GM18907 (cell line): ENCODE data around the gene CACNG4.
"Not testable (repeated sequence)": the region's sequence is repeated elsewhere in the genome, so short reads cannot be mapped to it uniquely, and the experiment has no call there.

Experiments
- ATAC-seq: cut with Tn5 transposase; IDR thresholded peaks from one replicate; pipeline ENCODE4 v1.9.1; 2021; ENCODE audit warnings: mild to moderate bottlenecking, moderate library complexity; ENCODE audit not compliant: unreplicated experiment

The CACNG4 gene

DNA sequence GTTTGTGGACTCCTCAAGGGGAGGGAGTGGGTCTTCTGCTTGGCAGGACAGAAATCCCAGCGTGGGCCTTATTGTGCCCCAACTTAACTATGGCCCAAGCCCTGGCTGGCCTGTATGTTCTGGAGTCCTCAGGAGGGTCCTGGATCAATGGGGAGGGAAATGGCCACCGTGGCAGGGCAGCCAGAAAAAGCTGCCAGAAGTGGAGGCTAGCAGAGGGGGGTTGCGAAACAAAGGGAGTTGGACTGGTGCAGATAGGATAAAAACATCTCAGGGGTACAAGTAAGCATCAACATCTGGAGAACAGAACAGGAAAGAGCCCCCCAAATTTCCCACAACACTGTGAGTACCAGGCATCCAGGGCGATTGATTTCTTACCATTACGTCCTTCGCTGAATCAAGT lies 76.1 kb downstream of the CACNG4 start:
- no peak for ATAC-seq

DNA sequence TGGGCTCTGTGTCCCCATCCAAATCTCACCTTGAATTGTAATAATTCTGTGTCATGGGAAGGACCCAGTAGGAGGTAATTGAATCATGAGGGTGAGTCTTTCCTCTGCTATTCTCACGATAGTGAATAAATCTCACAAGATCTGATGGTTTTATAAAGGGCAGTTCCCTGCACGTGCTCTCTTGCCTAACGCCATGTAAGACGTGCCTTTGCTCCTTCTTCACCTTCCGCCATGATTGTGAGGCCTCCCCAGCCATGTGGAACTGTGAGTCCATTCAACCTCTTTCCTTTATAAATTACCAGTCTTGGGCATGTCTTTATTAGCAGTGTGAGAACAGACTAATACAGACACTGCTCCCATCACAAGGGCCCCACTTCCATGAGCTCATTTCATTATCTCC lies 76.6 kb downstream of the CACNG4 start:
- not testable (repeated sequence) for ATAC-seq

- ATAC-seq: no peak
These were observed 77.0 kb downstream of the CACNG4 start for GRCh38 chr17:67041531-67041930.

GRCh38 chr17:67041941-67042899 lies 77.7 kb downstream of the CACNG4 start:
- ATAC-seq: no peak

- no peak for ATAC-seq
These were observed 78.8 kb downstream of the CACNG4 start for GRCh38 chr17:67043283-67043682.

DNA sequence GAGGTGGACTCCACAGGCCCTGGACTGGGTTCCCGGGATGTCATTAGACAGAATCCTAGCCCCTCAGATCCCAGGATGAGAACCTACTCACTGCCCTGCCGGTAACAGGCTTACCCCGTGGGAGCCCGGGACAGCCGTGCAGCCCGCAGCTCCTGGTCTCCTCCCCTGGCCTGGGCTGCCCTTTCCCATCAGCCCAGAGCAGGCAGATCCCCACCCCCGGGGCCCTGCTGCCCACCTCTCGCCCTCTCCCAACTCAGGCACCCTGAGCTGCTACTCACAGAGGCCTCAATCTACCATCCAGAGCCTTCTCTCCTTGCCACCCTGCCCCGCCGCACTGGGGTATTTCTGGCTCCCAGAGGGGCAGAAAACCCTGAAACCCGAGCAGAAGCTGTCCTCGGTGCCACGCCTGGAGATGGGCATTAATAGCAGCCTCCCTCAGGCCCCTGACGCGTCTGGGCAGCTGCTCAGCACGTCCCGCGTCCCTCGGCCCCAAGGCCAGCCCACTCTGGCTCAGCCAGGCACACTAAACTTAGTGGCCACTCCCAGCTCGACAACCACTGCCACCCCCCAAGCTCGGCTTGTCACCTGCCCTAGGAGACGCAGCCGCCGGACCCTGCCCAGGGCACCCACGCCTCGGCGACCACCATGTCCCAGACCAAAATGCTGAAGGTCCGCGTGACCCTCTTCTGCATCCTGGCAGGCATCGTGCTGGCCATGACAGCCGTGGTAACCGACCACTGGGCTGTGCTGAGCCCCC lies 79.7 kb downstream of the CACNG4 start, which contains the start of gene CACNG1:
Gene CACNG1 (plus strand): TSS at position 539 of the 757 bp plus-strand sequence. CDS start 107 bp downstream, at position 646.
- ATAC-seq: no peak

- no peak for ATAC-seq
These were observed 80.4 kb downstream of the CACNG4 start for GRCh38 chr17:67044940-67045339.

GRCh38 chr17:67046398-67046797 lies 81.9 kb downstream of the CACNG4 start:
- no peak for ATAC-seq

DNA sequence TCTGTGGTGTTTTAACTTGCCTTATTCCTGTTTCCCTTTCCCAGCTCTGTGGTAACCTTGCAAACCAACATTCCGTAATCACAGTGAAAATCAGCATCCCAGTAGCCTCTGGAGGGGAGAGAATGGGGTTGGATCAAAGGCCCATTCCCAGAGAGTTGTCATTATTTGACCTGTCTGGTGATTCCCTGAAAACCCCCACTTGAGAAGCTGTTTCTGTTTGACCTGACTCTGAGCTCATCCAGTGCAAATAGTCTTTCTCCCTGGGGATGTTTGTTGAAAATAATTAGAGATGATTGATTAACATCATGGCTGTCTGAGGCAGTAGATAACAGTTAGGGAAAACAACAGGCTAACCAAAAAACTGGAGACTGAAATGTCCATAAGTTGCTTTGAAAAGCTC lies 82.9 kb downstream of the CACNG4 start:
- no peak for ATAC-seq

DNA sequence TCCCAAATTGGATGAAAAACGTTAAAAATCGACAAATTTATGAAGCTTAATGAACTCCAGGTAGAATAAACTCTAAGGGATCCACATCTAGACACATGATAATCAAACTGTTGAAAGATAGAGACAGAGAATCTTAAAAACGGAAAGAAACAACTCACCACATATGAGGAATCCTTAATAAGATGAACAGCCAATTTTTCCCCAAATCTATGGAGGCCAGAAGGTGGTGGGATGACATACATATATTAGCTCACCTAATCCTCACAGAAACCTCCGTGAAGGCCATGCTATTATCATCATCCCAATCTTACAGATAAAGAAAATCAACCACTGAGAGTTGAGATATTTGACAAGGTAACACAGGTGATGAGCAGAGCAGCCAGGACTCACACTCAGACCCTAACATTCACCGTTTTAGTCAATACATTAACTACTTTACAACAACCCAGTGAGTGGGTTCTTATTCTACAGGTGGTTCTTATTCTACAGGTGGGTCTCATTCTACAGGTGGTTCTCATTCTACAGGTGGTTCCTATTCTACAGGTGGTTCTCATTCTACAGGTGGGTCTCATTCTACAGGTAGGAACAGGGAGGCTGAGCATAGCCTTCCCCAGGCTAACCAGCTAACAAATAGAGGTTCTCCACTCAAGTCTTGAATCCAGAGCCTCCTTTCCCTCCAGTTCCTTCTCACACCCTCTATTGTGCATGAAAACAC lies 84.7 kb downstream of the CACNG4 start:
- no peak for ATAC-seq

GRCh38 chr17:67050066-67050465 lies 85.6 kb downstream of the CACNG4 start:
- ATAC-seq: no peak

DNA sequence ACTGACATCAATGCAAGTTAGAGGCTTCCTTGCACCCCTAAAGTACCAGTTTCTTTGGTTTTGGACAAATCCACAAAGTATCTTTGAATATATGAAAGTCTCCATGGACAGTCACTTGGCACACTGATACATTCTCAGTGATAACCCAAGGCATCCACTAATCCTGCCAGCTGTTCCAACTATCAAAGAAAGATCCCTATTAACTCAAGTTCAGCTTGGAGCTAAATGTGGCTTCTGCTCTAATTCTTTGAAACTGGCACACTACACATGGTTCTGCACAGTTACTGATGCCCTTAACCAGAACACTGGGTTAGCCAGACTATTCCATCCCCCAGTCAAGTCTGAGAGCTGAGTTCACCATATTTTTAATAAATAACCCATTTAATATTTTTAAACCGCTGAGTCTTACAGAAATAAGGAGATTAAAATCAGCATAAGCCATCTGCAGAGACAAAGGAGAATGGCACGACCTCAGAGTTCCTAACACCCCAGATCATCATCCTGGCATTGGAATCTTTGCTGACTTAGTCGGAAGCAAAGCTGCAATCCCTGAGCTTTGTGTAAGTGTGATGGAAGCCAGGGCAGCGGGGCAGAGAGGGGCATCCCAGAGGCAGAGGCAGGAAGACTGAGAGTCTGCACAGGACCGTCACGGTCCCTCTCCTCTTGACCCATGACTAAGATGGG lies 86.1 kb downstream of the CACNG4 start:
- no peak for ATAC-seq

GRCh38 chr17:67051155-67051538 lies 86.6 kb downstream of the CACNG4 start:
- no peak for ATAC-seq

GRCh38 chr17:67051837-67052236 lies 87.3 kb downstream of the CACNG4 start:
- no peak for ATAC-seq

DNA sequence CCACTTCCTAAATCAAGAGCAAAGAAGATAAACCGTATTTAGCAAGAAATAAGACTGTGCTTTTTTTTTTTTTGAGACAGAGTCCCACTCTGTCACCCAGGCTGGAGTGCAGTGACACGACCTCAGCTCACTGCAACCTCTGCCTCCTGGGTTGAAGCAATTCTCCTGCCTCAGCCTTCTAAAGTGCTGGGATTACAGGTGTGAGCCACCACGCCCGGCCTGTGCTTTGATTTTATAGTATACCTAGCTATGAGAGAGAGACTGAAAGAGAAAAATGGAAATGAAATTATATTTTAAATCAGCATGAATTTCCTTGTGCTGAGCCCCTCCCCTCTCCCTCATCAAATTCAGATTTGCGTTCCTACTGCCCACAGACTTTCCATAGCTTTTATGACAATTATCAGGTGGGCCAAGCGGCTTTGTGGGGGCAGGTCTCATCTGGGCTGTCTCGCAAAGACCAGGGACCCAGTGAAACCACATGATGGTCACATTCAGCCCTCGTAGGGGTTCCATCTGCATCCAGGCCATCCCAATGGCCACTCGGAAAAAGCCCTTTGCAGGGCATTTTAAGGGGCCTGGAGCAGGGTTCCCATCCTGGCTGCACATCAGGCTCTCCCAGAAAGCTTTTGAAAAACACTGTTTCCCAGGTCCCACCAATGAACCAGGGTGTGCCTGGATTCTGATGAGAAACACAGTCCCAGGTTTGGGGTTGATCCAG lies 88.4 kb downstream of the CACNG4 start:
- ATAC-seq: no peak

DNA sequence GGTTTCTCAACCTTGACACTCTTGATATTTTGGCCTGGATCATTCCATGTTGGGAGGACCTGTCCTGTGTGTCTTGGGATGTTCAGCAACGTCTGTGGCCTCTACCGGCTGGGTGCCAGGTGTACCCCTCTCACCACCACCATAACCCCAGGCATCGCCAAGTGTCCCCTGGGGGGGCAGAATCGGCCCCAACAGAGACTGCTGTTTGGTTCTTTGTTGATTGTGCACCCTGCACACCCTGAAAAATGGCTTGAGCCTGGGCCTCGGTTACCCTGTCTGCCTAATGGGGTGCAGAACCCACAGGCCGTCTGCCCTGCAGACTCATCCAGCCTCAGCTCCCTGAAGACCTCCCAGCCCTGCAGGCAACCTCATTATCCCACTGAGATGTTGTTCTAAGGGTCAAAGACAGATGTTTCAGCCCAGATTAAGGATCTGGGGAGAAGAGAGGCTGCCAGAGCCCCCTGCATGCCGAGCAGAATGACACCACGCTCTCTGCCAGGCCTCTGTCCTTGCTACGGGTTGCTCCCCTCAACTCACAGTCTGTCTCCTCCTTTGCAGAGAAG lies 89.0 kb downstream of the CACNG4 start:
- ATAC-seq: no peak

- ATAC-seq: no peak
These were observed 89.6 kb downstream of the CACNG4 start for GRCh38 chr17:67054011-67054591.

- no peak for ATAC-seq
These were observed 90.1 kb downstream of the CACNG4 start for GRCh38 chr17:67054608-67055007.

DNA sequence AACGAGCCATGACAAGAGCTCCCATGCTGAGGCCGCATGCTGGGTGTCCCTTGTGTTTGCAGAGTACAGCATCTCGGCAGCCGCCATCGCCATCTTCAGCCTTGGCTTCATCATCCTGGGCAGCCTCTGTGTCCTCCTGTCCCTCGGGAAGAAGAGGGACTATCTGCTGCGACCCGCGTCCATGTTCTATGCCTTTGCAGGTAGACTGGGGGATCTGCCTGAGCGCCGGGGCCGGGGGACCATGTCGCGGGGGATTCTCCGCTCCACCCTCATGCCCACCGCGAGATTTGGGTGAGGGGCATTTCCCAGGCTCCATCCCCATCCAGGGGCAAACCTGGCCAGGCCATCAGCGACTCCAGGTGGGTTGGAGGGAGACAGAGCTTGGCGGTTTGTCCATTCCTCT lies 90.5 kb downstream of the CACNG4 start:
- ATAC-seq: no peak
